SK-N-DZ (cell line): ENCODE results near the gene BOLA2B. TPM values are rescaled to one million over a fixed set of nuclear protein-coding genes. Genes with fewer than 3 reads are reported as not detected.
"Not testable (repeated sequence)": the region's sequence is repeated elsewhere in the genome, so short reads cannot be mapped to it uniquely, and the experiment has no call there.

Experiments
- DNase-seq: peaks from one replicate; pipeline ENCODE4 v3.0.0-alpha.2; 2015; ENCODE audit warnings: low spot score
- polyA plus RNA-seq, 2 experiments: library from polyadenylated mRNA; depleted of rRNA; stranded (reverse); fragments of >200 nt; gene quantifications; 2 replicates each; pipeline ENCODE4 v1.2.3, GENCODE V29; 2014

The BOLA2B gene
- polyA plus RNA-seq (2014; cell fraction: cytosol; rRNA removed): 793 and 1,241 TPM in 2 replicates
- 678 and 754 TPM in 2 replicates for polyA plus RNA-seq (2014; cell fraction: nucleus; rRNA removed)

- not testable (repeated sequence) for DNase-seq
These were observed at the start of gene BOLA2B, which contains the start of gene SLX1A for GRCh38 chr16:30193615-30194014. Gene BOLA2B (minus strand): TSS chr16:30193666. CDS start chr16:30193595, 71 bp downstream. Gene SLX1A (plus strand): TSS chr16:30193875. CDS start chr16:30194085, 210 bp downstream.

- DNase-seq: not testable (repeated sequence)
These were observed 23.6 kb upstream of the BOLA2B start for GRCh38 chr16:30217082-30217481.

DNA sequence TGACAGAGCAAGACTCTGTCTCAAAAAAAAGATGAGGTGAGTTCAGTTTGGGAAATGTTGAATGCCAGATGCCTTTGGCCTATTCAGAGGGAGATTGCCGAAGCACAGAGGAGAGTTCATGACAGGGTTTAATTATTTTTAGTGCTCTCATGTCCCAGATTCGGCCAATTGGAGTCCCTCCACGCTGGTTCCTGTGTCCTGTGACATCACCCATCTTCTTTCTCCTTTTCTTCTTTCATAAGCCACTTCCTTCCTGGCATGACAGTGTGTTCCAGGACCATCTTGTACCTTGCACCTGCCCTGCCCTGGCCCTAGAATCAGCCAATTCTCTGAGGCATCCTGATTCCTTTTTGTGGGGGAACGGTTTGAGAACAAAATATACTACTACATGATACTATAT, 17.9 kb upstream of the BOLA2B start:
- not testable (repeated sequence) for DNase-seq

GRCh38 chr16:30209032-30209431, 15.6 kb upstream of the BOLA2B start:
- not testable (repeated sequence) for DNase-seq

GRCh38 chr16:30207063-30207704, 13.7 kb upstream of the BOLA2B start:
- DNase-seq: not testable (repeated sequence)

GRCh38 chr16:30206252-30206651, 12.8 kb upstream of the BOLA2B start:
- not testable (repeated sequence) for DNase-seq

DNA sequence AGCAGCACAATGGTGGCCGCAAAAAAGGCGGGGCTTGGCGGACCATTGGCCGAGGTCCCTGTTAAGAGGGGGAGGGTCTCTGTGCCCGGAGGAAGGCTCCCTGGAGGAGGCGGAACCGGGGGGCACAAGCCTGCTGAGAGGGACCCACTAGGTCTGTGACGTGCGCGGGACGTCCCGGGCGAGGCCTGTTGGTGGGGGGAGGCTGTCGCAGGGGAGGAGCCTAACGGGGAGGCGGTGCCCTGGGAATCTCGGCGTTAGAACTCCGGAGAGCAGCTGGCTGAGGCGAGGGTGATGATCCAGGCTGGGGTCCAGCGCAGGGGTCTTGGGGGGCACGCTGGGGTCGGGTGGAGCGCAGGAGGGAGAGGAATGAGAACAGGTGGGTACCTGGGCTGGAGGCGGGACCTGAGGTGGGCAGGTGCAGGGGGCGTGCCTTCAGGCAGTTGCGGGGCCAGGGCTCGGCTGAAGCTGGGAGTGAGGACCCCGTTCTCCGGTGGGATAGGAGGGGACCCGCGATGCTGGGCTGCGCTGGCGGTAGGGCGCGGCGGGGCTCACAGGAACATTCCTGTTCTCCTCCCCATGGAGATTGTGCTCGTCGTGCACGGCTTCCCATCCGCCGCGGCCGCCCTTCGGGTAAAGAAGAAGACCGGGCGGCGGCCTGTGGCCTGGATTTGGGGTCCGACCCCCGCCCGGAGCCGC, 12.2 kb upstream of the BOLA2B start:
- not testable (repeated sequence) for DNase-seq

GRCh38 chr16:30199608-30200343, 6.3 kb upstream of the BOLA2B start:
- DNase-seq: not testable (repeated sequence)

DNA sequence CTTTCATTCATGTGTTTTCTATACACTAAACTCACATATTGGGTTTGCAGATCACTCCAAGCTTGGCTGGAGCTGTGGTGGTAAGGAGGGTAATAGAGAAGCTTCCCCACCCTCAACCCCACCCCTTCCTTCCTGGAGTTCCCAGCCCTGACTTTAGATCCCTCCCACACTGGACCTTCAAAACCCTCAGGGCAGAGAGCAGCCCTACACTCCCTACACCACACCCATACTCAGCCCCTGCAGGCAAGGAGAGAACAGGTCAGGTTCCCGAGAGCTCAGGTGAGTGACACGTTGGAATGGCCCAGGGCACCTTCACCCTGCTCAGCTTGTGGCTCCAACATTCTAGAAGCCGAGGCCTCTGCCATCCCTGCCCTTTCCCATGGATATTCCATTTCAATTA, 5.6 kb upstream of the BOLA2B start, which contains the start of gene SULT1A3:
Gene SULT1A3, plus strand, starts transcription at position 207 of the 400 bp plus-strand sequence. CDS start 1,474 bp downstream, outside the sequence.
- not testable (repeated sequence) for DNase-seq

- DNase-seq: not testable (repeated sequence)
These were observed 3.5 kb upstream of the BOLA2B start for GRCh38 chr16:30197001-30197400.

DNA sequence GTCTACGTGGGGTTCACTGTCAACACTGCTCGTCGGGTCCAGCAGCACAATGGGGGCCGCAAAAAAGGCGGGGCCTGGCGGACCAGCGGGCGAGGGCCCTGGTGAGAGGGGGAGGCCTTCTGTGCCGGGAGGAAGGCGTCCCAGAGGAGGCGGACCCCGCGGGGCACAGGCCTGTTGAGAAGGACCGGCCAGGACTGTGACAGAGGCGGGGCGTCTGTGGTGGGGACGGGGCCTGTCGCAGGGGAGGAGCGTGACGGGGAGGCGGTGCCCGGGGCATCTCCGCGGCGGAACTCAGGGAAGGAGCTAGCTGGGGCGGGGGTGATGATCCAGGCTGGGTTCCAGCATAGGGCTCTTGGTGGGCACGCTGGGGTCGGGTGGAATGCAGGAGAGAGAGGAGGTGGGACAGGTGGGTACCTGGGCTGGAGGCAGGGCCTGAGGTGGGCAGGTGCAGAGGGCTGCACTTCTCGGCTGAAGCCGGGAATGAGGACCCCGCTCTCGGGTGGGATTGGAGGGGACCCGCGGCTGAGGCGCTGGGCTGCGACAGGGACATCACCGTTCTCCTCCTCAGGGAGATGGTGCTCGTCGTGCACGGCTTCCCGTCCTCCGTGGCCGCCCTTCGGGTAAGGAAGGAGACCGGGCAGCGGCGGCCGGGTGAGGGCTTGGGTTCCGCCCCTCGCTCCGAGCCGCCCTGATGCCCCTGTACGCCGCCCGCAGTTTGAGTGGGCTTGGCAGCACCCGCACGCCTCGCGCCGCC, 883 bp upstream of the BOLA2B start:
- DNase-seq: not testable (repeated sequence)

DNA sequence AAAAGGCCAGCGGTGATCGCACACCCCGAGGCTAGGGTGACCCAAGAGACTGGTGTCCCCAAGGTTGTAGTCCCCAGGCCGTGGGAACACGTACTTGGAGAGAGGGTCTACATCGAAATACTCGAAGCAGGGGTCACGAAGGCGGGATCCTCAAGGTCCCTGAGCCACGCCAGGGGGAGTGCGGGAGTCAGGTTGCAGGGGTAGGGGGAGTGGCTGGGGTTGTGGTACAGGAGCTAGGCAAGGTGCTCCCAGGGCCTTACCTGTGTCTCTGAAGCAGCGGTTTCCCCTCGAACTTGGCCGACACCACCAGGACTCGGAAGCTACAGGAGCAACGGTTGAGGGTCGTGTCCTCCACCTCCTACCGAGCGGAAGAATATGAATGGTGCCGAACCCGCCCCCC, 368 bp downstream of the BOLA2B start:
- DNase-seq: not testable (repeated sequence)

- DNase-seq: not testable (repeated sequence)
These were observed 2.3 kb downstream of the BOLA2B start for GRCh38 chr16:30191158-30191557.

DNA sequence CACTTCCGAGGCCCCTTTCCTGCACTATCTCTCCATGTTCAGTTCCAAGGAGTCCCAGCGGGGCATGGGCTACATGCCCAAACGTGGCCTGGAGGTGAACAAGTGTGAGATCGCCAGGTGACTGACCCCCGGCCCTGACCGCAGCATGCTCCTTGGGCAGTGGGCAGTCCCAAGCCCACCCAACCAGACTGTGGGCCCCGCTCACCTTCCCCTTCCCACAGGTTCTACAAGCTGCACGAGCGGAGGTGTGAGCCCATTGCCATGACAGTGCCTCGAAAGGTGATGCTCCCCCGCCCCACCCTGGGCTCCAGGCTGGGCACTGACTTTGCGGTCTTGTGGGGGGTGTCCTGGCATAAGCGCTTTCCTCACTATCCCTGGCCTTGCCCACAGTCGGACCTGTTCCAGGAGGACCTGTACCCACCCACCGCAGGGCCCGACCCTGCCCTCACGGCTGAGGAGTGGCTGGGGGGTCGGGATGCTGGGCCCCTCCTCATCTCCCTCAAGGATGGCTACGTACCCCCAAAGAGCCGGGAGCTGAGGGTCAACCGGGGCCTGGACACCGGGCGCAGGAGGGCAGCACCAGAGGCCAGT, 5.4 kb downstream of the BOLA2B start:
- DNase-seq: no peak

GRCh38 chr16:30187556-30187865, 6.0 kb downstream of the BOLA2B start:
- DNase-seq: no peak

DNA sequence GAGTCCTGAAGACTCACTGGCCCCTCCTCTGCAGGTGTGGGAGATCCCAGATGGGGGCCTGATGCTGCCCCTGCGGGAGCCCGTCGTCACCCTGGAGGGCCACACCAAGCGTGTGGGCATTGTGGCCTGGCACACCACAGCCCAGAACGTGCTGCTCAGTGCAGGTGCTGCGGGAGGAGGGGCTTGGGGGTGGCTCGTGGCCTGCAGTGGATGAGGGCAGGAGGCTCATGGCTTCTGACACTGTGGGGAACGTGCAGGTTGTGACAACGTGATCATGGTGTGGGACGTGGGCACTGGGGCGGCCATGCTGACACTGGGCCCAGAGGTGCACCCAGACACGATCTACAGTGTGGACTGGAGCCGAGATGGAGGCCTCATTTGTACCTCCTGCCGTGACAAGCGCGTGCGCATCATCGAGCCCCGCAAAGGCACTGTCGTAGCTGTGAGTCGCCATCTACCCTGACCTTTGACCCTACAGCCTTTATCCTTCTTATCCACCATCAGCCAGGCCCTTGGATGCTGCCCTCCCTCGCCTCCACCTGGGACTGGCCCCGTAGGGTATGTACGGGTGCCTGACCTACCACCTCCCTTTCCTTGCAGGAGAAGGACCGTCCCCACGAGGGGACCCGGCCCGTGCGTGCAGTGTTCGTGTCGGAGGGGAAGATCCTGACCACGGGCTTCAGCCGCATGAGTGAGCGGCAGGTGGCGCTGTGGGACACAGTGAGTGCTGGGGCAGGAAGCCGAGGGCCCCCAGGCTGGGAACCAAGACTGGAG, 6.5 kb downstream of the BOLA2B start:
- peak; percentile 37 for DNase-seq

DNA sequence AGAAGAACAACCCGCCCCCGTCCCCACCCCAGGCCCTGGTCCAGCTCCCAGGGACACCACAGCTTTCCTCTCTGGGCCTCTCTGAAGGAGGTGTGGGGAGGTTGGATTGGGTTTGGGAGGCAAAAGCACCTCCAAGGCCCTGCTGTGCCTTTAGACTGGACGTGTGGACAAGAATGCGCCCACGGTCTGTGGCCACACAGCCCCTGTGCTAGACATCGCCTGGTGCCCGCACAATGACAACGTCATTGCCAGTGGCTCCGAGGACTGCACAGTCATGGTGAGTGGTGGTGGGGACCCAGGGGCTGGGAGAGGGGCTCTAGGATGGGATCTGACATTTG, 7.1 kb downstream of the BOLA2B start:
- DNase-seq: no peak

- no peak for DNase-seq
These were observed 7.6 kb downstream of the BOLA2B start for GRCh38 chr16:30185683-30186421.

DNA sequence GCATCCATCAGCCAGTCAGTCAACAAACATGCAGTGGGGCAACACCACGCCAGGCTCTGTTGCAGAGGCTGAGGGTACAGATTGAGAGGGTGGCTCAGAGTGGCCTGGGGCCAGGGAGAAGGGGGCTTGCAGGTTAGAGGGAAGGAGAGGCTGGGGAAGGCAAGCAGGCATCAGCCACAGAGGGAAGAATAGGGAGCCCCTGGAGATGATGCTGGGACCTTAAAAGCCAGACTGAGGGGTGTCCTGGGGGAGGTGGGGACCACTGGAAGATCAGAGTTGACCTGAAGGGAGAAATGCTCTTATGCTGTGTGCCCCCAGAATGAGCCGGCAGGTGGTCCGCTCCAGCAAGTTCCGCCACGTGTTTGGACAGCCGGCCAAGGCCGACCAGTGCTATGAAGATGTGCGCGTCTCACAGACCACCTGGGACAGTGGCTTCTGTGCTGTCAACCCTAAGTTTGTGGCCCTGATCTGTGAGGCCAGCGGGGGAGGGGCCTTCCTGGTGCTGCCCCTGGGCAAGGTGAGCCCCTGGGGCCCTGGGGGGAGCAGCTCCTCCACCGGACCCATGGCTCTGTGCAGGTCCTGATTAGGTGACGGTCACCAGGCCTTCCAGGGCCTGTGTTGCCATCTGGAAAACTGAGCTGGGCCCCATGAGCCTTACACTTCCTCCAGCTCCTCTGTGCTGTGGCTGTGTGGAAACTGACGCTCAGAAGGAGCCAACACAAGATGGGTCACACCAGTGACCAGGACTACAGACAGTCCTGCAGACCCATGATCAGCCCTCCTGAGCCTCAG, 8.4 kb downstream of the BOLA2B start:
- DNase-seq: no peak
